ENCODE data around the gene AFMID. TPM values are rescaled to one million over a fixed set of nuclear protein-coding genes. Genes with fewer than 3 reads are reported as not detected.

Gene AFMID
- total and polyA plus RNA-seq, 2 donors (not counting 3 experiments of a cell fraction or from before 2014, with no cell fraction given): 33.5 to 42.9 TPM

DNA sequence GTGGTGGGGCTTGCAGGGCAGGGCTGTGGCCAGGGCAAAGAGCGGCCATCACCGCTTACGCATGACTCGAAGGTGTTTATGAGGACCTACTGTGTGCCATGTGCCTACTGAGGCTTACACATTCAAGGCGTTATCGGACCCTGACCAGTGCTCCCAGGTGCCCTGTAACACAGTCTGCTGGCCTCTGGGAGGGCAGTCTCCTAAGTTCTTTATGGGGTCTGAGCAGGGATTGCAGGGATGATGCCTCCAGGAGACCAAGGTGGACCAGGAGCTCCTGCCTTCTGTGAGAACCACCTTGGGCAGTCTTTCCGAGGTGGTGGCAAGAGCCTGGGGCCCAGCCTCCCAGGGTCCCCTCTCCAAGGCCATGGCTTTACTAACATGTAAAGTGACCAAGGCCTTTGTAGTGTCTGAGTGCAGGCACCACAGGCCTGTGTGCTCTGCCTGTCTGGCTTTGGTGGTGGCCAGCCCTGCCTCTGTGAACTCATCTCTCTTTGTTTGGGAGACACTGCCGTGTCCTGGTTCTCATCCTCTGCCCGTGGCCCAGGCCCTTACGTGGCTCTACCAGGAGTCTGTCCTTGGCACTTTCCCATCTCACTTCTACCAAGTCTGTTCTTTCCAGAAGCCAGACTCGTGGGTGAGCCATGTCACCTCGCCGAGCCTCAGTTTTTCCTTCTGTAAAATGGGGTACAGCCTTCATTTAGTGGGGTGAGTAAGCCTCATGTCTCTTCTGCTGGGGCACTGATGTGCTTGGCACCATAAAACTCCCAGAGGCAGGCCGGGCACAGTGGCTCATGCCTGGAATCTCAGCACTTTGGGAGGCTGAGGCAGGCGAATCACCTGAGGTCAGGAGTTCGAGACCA is 22.2 kb upstream of the AFMID start:
- Histone ChIP-seq H3K27ac (ENCODE audit: insufficient read depth, low read depth, low read length) (no peak overlapping the region), H3K4me2 (ENCODE audit: insufficient read depth, low read length) (no peak overlapping the region), H2AFZ (ENCODE audit: low read depth, low read length) (no peak overlapping the region), H3K9me3 (replicated peaks; ENCODE audit: control insufficient read depth, insufficient read depth, low read length) (no peaks in the 10 kb centered on the region), H3K79me2 (ENCODE audit: control insufficient read depth, insufficient read depth, low read length) (no peaks in the 10 kb centered on the region), H3K9ac (replicated peaks; ENCODE audit: extremely low read depth, insufficient read depth, low read length) (no peak overlapping the region), H3K4me1 (ENCODE audit: control insufficient read depth, extremely low read depth, insufficient read depth, low read length) (peaks cover 2% of the 10 kb centered on the region), H3K9me1 (replicated peaks; ENCODE audit: control insufficient read depth, extremely low read depth, insufficient read depth, low read length) (no peaks in the 10 kb centered on the region), H3K36me3 (ENCODE audit: control insufficient read depth in 2 of 2, extremely low read depth in 1 of 2, insufficient read depth in 2 of 2, low read length in 2 of 2) (no peaks in the 10 kb centered on the region), H3K27me3 (ENCODE audit: control insufficient read depth in 2 of 2, insufficient read depth in 2 of 2, low read length in 2 of 2) (no peaks in the 10 kb centered on the region), H4K20me1 (replicated peaks; ENCODE audit: control insufficient read depth, extremely low read depth, insufficient read depth, low read length) (no peaks in the 10 kb centered on the region), H3K4me3 (replicated peaks in 1 of 3; ENCODE audit: insufficient read depth in 1 of 3, low read depth in 1 of 3, low read length in 3 of 3) (no peak overlapping the region)
- ChIA-PET CTCF (interaction anchor here (2.7 kb wide), 1 partner anchor 12 kb away, joined by 9 read pairs; no protein-coding TSS in a partner anchor), POLR2A (no interaction called here)
- FAIRE-seq (no peak), DNase-seq (ENCODE audit: low read depth, low spot score) (no peak)
- intact Hi-C loops (cut with micrococcal nuclease) (loop anchor here (5.0 kb wide), 1 partner anchor 33 kb away; the partner anchor contains the start of gene TMC8), dilution Hi-C loops (cut with MboI; ENCODE audit: extremely low pct_ligation_motif_present, low sequenced_read_pairs) (no loop called here)
- BruUV-seq (replicated peaks): no TSS peak
- TF ChIP-seq POLR2A (IDR thresholded peaks at IDR 0.05; ENCODE audit: low read depth, low read length) (no peak), MYC (IDR thresholded peaks at IDR 0.05; ENCODE audit: low read depth, low read length) (no peak), JUN (IDR thresholded peaks at IDR 0.05; ENCODE audit: borderline replicate concordance, insufficient read depth, insufficient read length, low read depth) (no peak), GATA2 (IDR thresholded peaks at IDR 0.05; ENCODE audit: insufficient read depth, insufficient read length, low read depth, low read length) (no peak), EZH2 (IDR thresholded peaks at IDR 0.05; ENCODE audit: borderline replicate concordance, low read depth, low read length, severe bottlenecking) (no peak), FOS (IDR thresholded peaks at IDR 0.05; ENCODE audit: borderline replicate concordance, insufficient read depth, low read length) (no peak), POLR2AphosphoS5 (IDR thresholded peaks at IDR 0.05; ENCODE audit: insufficient read depth, low read depth, low read length) (no peak)
- TF ChIP-seq, protein P1, sequence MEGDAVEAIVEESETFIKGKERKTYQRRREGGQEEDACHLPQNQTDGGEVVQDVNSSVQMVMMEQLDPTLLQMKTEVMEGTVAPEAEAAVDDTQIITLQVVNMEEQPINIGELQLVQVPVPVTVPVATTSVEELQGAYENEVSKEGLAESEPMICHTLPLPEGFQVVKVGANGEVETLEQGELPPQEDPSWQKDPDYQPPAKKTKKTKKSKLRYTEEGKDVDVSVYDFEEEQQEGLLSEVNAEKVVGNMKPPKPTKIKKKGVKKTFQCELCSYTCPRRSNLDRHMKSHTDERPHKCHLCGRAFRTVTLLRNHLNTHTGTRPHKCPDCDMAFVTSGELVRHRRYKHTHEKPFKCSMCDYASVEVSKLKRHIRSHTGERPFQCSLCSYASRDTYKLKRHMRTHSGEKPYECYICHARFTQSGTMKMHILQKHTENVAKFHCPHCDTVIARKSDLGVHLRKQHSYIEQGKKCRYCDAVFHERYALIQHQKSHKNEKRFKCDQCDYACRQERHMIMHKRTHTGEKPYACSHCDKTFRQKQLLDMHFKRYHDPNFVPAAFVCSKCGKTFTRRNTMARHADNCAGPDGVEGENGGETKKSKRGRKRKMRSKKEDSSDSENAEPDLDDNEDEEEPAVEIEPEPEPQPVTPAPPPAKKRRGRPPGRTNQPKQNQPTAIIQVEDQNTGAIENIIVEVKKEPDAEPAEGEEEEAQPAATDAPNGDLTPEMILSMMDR (IDR thresholded peaks at IDR 0.05; ENCODE audit: extremely low read depth in 1 of 2, insufficient read depth in 1 of 2, low read depth in 1 of 2, low read length in 2 of 2): no peak
- TF ChIP-seq, protein P2, sequence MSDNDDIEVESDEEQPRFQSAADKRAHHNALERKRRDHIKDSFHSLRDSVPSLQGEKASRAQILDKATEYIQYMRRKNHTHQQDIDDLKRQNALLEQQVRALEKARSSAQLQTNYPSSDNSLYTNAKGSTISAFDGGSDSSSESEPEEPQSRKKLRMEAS (IDR thresholded peaks at IDR 0.05; ENCODE audit: insufficient read depth, insufficient read length): no peak
